Measurements from ENCODE around the gene PPP1R12C. TPM values are rescaled to one million over a fixed set of nuclear protein-coding genes. Genes with fewer than 3 reads are reported as not detected.
"Not testable (repeated sequence)": the region's sequence is repeated elsewhere in the genome, so short reads cannot be mapped to it uniquely, and the experiment has no call there.

PPP1R12C gene
- polyA plus RNA-seq, 4 donors, result 67.6 to 103 (median 74.7) TPM

DNA sequence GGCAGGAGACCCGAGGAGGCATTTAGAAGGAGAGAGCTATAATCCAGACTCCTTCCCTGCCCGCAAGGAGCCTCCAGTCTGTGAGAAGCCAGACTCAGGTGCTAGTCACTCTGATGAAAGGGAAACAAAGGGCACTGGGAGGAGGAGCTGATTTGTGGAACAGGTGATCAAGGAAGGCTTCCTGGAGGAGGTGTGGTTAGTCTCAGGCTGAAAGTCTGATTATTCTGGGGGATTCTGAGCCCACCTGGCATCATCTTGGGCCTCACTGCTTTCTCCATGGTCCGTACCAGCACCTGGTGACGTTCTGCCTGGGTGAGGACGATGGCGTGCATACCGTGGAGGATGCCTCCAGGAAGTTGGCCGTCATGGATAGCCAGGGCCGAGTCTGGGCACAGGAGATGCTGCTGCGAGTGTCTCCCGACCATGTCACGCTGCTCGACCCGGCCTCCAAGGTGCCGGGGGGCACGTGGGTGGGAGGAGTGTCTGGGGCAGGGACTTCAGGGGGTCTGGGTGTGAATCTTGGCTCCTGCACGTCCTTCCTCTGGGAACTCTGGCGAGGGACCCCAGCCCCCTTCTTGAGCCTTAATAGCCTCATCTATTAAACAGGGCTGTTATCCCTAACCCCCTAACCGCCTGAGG lies 37.9 kb downstream of the PPP1R12C start:
- no peak for DNase-seq (ENCODE audit: low read depth in 4 of 4, low spot score in 3 of 4)

- no peak for DNase-seq (ENCODE audit: low read depth in 4 of 4, low spot score in 3 of 4)
Observed at GRCh38 chr19:55078996-55079395, 38.4 kb downstream of the PPP1R12C start.

GRCh38 chr19:55077106-55077505 lies 40.3 kb downstream of the PPP1R12C start:
- no peak for DNase-seq (ENCODE audit: low read depth in 4 of 4, low spot score in 3 of 4)

GRCh38 chr19:55076321-55076720 lies 41.1 kb downstream of the PPP1R12C start:
- DNase-seq (ENCODE audit: low read depth in 4 of 4, low spot score in 3 of 4), result no peak

- DNase-seq (ENCODE audit: low read depth in 4 of 4, low spot score in 3 of 4), result peak in 1 of 4 donors; percentile 69
Observed at GRCh38 chr19:55075371-55075998, 42.0 kb downstream of the PPP1R12C start, which contains the start of gene EPS8L1. Gene EPS8L1, plus strand, starts transcription at chr19:55075869. Its CDS starts 576 bp downstream, at chr19:55076445.

- DNase-seq (ENCODE audit: low read depth in 4 of 4, low spot score in 3 of 4), result no peak
Observed at GRCh38 chr19:55071913-55072312, 45.5 kb downstream of the PPP1R12C start.

- DNase-seq (ENCODE audit: low read depth in 4 of 4, low spot score in 3 of 4), result no peak
Observed at GRCh38 chr19:55071129-55071502, 46.3 kb downstream of the PPP1R12C start.

DNA sequence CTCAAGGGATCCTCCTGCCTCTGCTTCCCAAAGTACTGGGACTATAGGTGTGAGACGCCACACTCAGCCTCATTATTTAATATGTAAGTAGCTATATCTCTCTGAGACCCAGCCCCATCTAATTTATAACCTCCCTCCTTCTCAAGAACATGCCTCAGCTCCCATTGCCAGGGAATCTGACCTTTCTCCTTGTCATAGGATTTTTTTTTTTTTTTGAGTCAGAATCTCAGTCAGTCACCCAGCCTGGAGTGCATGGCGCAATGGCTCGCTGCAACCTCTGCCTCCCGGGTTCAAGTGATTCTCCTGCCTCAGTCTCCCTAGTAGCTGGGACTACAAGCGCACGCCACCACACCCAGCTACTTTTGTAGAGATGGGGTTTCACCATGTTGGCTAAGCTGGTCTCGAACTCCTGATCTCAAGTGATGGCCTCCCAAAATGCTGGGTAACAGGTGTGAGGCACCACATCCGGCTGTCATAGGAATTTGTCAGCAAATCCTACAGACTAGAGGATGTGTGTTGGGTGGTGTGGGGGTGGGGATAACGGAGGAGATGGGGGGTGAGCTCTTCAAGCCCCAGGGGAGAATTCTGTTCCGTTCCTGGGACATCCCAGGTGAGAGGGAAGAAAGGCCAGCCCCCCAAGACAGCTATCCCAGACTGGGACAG lies 46.8 kb downstream of the PPP1R12C start:
- DNase-seq (ENCODE audit: low read depth in 4 of 4, low spot score in 3 of 4), result no peak

GRCh38 chr19:55069865-55070197 lies 47.6 kb downstream of the PPP1R12C start:
- DNase-seq (ENCODE audit: low read depth in 4 of 4, low spot score in 3 of 4), result no peak

DNA sequence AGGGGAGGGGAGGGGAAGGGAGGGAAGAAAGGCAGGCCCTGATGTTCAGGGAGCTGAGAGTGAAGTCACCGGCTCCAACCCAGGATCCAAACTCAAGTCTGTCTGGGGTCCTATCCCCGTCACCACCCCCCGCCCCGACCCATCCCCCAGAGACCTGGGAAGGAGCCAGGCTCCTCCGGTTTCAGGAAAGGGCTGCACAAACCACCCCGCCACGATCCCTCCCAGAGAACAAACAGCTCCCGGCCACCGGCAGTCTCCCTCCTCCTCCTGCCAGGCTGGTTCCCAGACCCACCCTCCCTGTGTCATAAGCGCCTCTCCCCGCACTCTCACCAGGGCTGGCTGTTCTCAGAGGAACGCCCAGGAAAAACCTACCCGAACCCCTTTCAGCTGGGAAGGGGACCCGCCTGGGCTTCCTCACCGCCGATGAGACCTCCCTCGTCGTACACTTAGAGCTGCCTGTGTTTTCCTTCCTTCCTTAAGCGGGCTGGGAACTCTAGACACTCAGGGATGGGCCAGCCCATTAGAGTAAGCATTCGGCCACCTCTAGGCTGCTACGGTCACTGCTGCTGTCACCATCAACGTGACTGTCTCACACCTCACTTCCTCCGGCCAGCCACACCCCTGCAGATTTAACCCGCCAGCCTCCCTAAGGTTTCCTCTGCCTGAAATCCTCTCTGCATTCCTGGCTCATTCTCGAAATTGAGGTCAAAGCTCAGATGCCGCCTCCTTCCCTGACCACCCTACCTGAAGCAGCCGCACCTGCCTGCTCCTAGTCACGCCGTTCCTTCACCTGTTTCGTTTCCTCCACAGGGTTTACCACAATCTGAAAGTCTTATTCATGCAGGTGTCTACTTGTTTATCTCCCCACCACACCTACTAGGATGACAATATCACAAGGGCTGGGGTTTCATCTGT lies 48.2 kb downstream of the PPP1R12C start:
- DNase-seq (ENCODE audit: low read depth in 4 of 4, low spot score in 3 of 4), result no peak

GRCh38 chr19:55067869-55068268 lies 49.6 kb downstream of the PPP1R12C start:
- no peak for DNase-seq (ENCODE audit: low read depth in 4 of 4, low spot score in 3 of 4)

DNA sequence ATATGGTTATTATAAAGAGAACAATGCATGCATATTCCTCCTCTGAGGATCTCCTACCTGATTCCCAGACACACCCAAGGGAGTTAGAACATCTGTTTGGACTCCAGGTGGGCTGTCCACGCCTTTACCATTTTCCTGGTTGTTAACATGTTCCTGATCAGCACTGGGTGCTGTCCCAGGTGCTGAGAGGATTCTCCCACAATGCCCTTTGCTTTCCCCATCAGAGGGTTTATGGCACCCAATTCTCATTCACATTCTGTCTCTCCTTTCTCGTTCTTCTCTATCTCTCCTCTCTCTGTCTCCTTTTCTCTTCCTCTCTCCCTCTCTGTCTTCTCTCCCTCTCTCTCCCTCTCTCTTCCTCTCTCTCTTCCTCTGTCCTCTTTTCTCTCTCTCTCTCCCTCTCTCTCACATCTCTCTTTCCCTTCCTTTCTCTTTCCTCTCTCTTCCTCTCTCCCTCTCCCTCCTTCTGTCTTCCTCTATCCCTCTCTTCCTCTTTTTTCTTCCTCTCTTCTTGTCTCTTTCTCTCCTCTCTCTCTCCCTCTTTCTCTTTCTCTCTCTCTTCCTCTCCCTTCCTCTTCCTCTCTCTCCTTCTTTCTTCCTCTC lies 51.2 kb downstream of the PPP1R12C start:
- DNase-seq (ENCODE audit: low read depth in 4 of 4, low spot score in 3 of 4), result no peak

DNA sequence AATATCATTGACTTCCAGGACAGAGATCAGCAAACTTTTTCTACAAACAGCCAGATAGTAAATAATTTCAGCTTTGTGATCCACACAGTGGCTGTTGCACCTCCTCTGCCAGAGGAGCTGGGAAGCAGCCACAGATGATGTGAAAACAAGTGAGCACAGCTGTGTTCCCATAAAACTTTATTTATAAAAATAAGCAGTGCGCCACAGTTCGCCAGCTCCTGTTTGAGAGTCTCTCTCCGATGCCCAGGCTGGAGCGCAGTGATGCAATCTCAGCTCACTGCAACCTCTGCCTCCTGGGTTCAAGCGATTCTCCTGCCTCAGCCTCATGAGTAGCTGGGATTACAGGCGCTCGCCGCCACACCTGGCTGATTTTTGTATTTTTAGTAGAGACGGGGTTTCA lies 51.9 kb downstream of the PPP1R12C start:
- not testable (repeated sequence) for DNase-seq (ENCODE audit: low read depth in 4 of 4, low spot score in 3 of 4)

DNA sequence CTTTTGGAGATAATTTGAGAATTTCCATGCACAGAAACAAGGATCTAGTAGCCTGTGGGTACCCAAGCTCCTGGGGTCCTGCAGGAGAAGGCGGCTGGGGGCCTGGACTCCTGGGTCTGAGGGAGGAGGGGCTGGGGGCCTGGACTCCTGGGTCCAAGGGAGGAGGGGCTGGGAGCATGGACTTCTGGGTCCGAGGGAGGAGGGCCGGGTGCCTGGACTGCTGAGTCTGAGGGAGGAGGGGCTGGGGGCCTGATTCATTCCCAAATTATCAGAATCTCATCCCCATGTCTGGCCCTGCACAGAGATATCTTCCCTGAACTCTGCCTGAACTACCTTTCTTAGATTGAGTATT lies 54.0 kb downstream of the PPP1R12C start:
- DNase-seq (ENCODE audit: low read depth in 4 of 4, low spot score in 3 of 4), result no peak

DNA sequence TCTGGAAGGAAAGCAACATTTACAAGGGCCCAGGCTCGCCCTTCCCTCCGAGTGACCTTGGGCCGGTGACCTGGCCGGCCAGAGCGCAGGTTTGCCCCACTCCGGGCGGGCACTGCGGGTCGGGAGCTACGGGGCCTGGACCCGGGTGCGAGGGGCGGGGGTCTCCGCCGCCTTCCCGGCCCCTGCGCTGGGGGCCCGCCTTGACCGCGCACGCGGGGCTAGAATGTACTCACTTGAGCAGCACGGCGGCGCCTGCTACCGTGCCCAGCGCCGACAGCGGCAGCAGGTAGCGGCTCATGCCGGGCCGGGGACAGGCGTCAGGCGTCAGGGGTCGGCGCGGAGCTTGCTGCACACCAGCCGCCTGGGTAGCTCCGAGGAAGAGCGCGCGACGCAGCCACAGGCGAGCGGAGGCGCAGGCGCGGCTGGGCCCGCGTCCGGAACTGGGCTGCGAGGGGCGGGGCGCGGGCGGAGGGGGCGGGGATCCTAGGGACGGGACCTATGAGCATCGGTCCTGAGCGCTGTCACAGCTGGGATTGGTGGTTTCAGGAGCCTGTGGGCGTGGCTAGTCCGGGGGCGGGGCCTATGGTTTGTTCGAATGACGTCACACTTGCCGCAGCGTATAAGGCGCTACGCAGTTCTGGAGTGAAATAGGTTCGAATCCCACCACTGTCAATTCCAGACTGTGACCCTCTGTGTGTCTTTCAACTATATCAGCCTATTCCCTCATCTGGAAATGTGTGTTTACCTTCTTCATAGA lies 54.5 kb downstream of the PPP1R12C start, which contains the start of gene RDH13:
TSS of gene RDH13 (minus strand) at position 414 of the 757 bp plus-strand sequence. CDS start at position 298, 116 bp downstream.
- peak in 3 of 4 donors; percentile 76 to 79 (median 77) for DNase-seq (ENCODE audit: low read depth in 4 of 4, low spot score in 3 of 4)

GRCh38 chr19:55060287-55060686 lies 57.1 kb downstream of the PPP1R12C start:
- DNase-seq (ENCODE audit: low read depth in 4 of 4, low spot score in 3 of 4), result not testable (repeated sequence)

DNA sequence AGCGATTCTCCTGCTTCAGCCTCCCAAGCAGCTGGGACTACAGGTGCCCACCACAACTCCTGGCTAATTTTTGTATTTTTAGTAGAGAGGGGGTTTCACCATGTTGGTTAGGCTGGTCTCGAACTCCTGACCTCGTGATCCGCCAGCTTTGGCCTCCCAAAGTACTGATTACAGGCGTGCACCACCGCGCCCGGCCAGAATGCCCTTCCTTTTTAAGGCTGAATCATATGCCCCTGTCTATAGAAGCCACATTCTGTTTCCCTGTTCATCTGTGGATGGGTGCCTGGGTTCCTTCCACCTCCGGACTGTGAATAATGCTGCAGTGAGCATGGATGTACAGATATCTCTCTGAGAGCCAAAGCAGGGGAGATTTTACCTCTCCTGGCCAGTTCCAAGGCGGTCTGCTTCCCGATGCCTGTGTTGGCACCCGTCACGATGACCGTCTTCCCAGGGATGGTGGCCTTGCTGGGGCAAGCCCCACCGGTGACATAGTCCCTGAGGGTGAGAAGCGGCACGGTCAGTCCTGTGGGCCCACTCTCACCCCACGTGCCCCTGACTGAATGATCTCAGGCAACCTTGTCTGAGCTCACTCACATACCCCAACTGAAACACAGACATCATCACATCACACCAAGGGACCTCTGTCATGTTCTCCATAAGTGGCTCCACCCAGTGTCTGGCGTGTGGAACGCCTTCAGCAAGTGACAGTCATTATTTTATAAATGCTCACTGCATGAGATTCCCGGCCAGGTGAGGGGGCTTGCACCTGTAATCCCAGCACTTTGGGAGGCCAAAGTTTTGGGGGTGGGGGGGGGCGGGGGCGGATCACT lies 58.4 kb downstream of the PPP1R12C start:
- no peak for DNase-seq (ENCODE audit: low read depth in 4 of 4, low spot score in 3 of 4)

DNA sequence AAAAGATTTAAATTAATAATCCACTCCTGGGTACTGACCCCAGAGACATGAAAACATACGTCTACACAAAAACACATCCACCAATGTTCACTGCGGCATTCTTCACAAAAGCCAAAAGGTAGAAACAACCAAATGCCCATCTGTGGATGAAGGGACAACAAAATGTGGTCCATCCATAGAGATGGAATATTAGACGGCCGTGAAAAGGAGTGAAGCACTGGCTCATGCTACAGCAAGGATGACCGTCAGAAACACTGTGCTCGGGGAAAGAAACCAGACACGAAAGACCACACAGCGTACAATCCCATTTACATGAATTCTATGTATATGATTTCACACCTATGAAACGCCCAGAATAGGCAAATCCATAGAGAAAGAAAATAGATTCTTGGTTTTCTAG lies 60.6 kb downstream of the PPP1R12C start:
- no peak for DNase-seq (ENCODE audit: low read depth in 4 of 4, low spot score in 3 of 4)

- DNase-seq (ENCODE audit: low read depth in 4 of 4, low spot score in 3 of 4), result no peak
Observed at GRCh38 chr19:55053735-55054134, 63.7 kb downstream of the PPP1R12C start.
